HCT116 (cell line): ENCODE results near the gene PLA2G2F. TPM values are rescaled to one million over a fixed set of nuclear protein-coding genes. Genes with fewer than 3 reads are reported as not detected.

ENCODE experiments used
- ATAC-seq: fragments of 200-7000 bp; cut with Tn5 transposase; 2 replicates; pipeline ENCODE4 v1.9.1; 2020; ENCODE audit warnings: mild to moderate bottlenecking, moderate library complexity
- BruUV-seq: library from RNA; stranded (reverse); fragments of 400-500 nt; replicated peaks from 2 replicates; lab custom pipeline; 2021; lab: Mats Ljungman, UMichigan
- CTCF ChIA-PET: fragments of 300-600 bp; sonication (Branson Sonifier 250); formaldehyde crosslinking; loops from one replicate; lab custom pipeline; 2021; ENCODE audit warnings: antibody characterized with exemption; lab: Charles Lee
- POLR2A ChIA-PET: fragments of 300-600, 350-600 bp; sonication (Branson Sonifier 250); formaldehyde crosslinking; loops from one replicate; lab custom pipeline; 2021; ENCODE audit warnings: antibody characterized with exemption; lab: Charles Lee
- RAD21 ChIA-PET, 2 experiments: fragments of 300-600 bp; sonication (Branson Sonifier 250); formaldehyde crosslinking; loops; one replicate each; lab custom pipeline; 2023; ENCODE audit warnings: low total read pairs in 2 of 2; ENCODE audit not compliant: uncharacterized antibody in 2 of 2, unreplicated experiment in 2 of 2, low non-redundant PET in 1 of 2; lab: Charles Lee
- DNase-seq: peaks from one replicate; pipeline ENCODE4 v3.0.0-alpha.2; 2010; ENCODE audit warnings: low read depth, low spot score
- H2AFZ ChIP-seq: fragments of 200-600 bp; shearing (Covaris generic), sonication (generic); 2 replicates; pipeline ENCODE4 v1.6.1; 2017; ENCODE audit warnings: low read depth, mixed run types, mixed read lengths, antibody characterized with exemption, low read length; ENCODE audit not compliant: poor library complexity, severe bottlenecking
- H3K27ac ChIP-seq: 2 replicates; pipeline ENCODE4 v1.5.1; 2012; ENCODE audit warnings: low read depth, low read length
- H3K27me3 ChIP-seq: fragments of 200-600 bp; sonication (generic); 2 replicates; pipeline ENCODE4 v1.6.1; 2016; ENCODE audit warnings: mixed run types, low read length, mixed read lengths; ENCODE audit not compliant: insufficient read depth
- H3K36me3 ChIP-seq, 2 experiments: fragments of 200-500 bp in 1 of 2; fragments of 200-600 bp in 1 of 2; sonication (Bioruptor generic) in 1 of 2; sonication (generic) in 1 of 2; 2 replicates each; pipeline versions ENCODE4 v1.5.1 to v1.6.1; 2014 to 2016; ENCODE audit warnings: low read length in 2 of 2, inconsistent platforms in 1 of 2, mixed read lengths in 1 of 2, mixed run types in 1 of 2; ENCODE audit not compliant: insufficient read depth in 2 of 2, control insufficient read depth in 1 of 2
- H3K4me1 ChIP-seq, 2 experiments: fragments of 200-600 bp in 1 of 2; sonication (generic) in 1 of 2; 2 replicates each; pipeline versions ENCODE4 v1.5.1 to v1.6.1; 2012 to 2017; ENCODE audit warnings: low read length in 2 of 2, inconsistent platforms in 1 of 2, mild to moderate bottlenecking in 1 of 2, mixed read lengths in 1 of 2, mixed run types in 1 of 2, moderate library complexity in 1 of 2; ENCODE audit not compliant: insufficient read depth in 2 of 2, control insufficient read depth in 1 of 2
- H3K4me2 ChIP-seq: fragments of 200-600 bp; sonication (generic); 2 replicates; pipeline ENCODE4 v1.6.1; 2017; ENCODE audit warnings: mixed run types, low read length, mixed read lengths
- H3K4me3 ChIP-seq, 2 experiments: fragments of 200-600 bp in 1 of 2; sonication (generic) in 1 of 2; replicated peaks in 1 of 2; 2 replicates each; pipeline ENCODE4 v1.5.1; 2011 to 2016; ENCODE audit warnings: low read length in 2 of 2, control low read depth in 1 of 2, low read depth in 1 of 2, mild to moderate bottlenecking in 1 of 2, mixed read lengths in 1 of 2, mixed run types in 1 of 2
- H3K79me2 ChIP-seq: fragments of 200-600 bp; sonication (generic); 2 replicates; pipeline ENCODE4 v1.6.1; 2017; ENCODE audit warnings: mild to moderate bottlenecking, mixed run types, low read length, moderate library complexity, mixed read lengths; ENCODE audit not compliant: insufficient read depth
- H3K9ac ChIP-seq: fragments of 200-600 bp; sonication (generic); 2 replicates; pipeline ENCODE4 v1.6.1; 2016; ENCODE audit warnings: low read length, mixed read lengths
- H3K9me2 ChIP-seq: fragments of 200-600 bp; sonication (generic), shearing (Covaris generic); 2 replicates; pipeline ENCODE4 v1.6.1; 2017; ENCODE audit warnings: mixed run types, mild to moderate bottlenecking, moderate library complexity; ENCODE audit not compliant: insufficient read depth
- H3K9me3 ChIP-seq, 2 experiments: fragments of 200-500 bp in 1 of 2; fragments of 200-600 bp in 1 of 2; sonication (Bioruptor generic) in 1 of 2; sonication (generic) in 1 of 2; 2 replicates each; pipeline ENCODE4 v1.6.1; 2014 to 2017; ENCODE audit warnings: low read length in 2 of 2, mixed read lengths in 2 of 2, inconsistent platforms in 1 of 2, low read depth in 1 of 2, mild to moderate bottlenecking in 1 of 2, mixed run types in 1 of 2, moderate library complexity in 1 of 2; ENCODE audit not compliant: control insufficient read depth in 1 of 2, insufficient read depth in 1 of 2
- H4K20me1 ChIP-seq: fragments of 200-600 bp; sonication (generic), shearing (Covaris generic); 2 replicates; pipeline ENCODE4 v1.6.1; 2017; ENCODE audit warnings: mixed run types, mild to moderate bottlenecking, moderate library complexity; ENCODE audit not compliant: insufficient read depth
- CBX3 ChIP-seq: IDR thresholded peaks from 2 replicates; pipeline ENCODE4 v1.6.1; 2012; ENCODE audit warnings: low read depth
- CEBPB ChIP-seq: IDR thresholded peaks from 2 replicates; pipeline ENCODE4 v1.6.1; 2012; ENCODE audit warnings: low read depth
- CTCF ChIP-seq, 3 experiments: fragments of 200-600 bp in 1 of 3; sonication (generic) in 1 of 3; IDR thresholded peaks in 2 of 3; conservative IDR thresholded peaks in 1 of 3; 2 replicates each; pipeline ENCODE4 v1.5.1; 2012 to 2017; ENCODE audit warnings: low read depth in 2 of 3, low read length in 2 of 3, antibody characterized with exemption in 1 of 3, borderline replicate concordance in 1 of 3, control low read depth in 1 of 3, mild to moderate bottlenecking in 1 of 3, mixed read lengths in 1 of 3, mixed run types in 1 of 3, moderate library complexity in 1 of 3; ENCODE audit not compliant: insufficient read depth in 1 of 3
- EGR1 ChIP-seq: IDR thresholded peaks from 2 replicates; pipeline ENCODE4 v1.6.1; 2012; ENCODE audit warnings: low read depth
- ELF1 ChIP-seq: IDR thresholded peaks from 2 replicates; pipeline ENCODE4 v1.6.1; 2012; ENCODE audit warnings: low read depth, borderline replicate concordance
- EZH2phosphoT487 ChIP-seq: fragments of 200-600 bp; IDR thresholded peaks from 2 replicates; pipeline ENCODE4 v1.6.1; 2018; ENCODE audit warnings: antibody characterized with exemption, borderline replicate concordance
- FOSL1 ChIP-seq: IDR thresholded peaks from 2 replicates; pipeline ENCODE4 v1.6.1; 2012; ENCODE audit warnings: low read depth
- JUND ChIP-seq: IDR thresholded peaks from 2 replicates; pipeline ENCODE4 v1.6.1; 2012
- POLR2A ChIP-seq: IDR thresholded peaks from 2 replicates; pipeline ENCODE4 v1.7.0; 2011; ENCODE audit warnings: borderline replicate concordance; ENCODE audit not compliant: insufficient read depth, insufficient read length; ENCODE audit errors: extremely low read depth
- POLR2AphosphoS5 ChIP-seq: IDR thresholded peaks from 2 replicates; pipeline ENCODE4 v1.6.1; 2011; ENCODE audit warnings: mild to moderate bottlenecking, low read depth, low read length, moderate library complexity
- RAD21 ChIP-seq: IDR thresholded peaks from 2 replicates; pipeline ENCODE4 v1.6.1; 2012; ENCODE audit warnings: low read depth, mild to moderate bottlenecking
- SP1 ChIP-seq: IDR thresholded peaks from 2 replicates; pipeline ENCODE4 v1.6.1; 2012; ENCODE audit warnings: low read depth
- SRF ChIP-seq: IDR thresholded peaks from 2 replicates; pipeline ENCODE4 v1.6.1; 2012; ENCODE audit warnings: low read depth
- TCF7L2 ChIP-seq: IDR thresholded peaks from 2 replicates; pipeline ENCODE4 v1.7.0; 2011; ENCODE audit warnings: borderline replicate concordance, inconsistent platforms; ENCODE audit not compliant: insufficient read depth, insufficient read length; ENCODE audit errors: extremely low read depth
- ZFX ChIP-seq: fragments of 450-650 bp; IDR thresholded peaks from 2 replicates; pipeline ENCODE4 v1.6.1; 2017
- ZNF274 ChIP-seq: fragments of 200-500 bp; sonication (Bioruptor generic); IDR thresholded peaks from 2 replicates; pipeline ENCODE4 v1.6.1; 2014; ENCODE audit warnings: mild to moderate bottlenecking, low read depth, low read length, inconsistent platforms
- intact Hi-C: fragments of 100-400 bp; cut with micrococcal nuclease; formaldehyde crosslinking; loops from 2 replicates; pipeline ENCODE4 v1.10.0; 2022
- total RNA-seq: library from RNA; stranded (reverse); gene quantifications from one replicate; pipeline ENCODE4 v1.2.1, GENCODE V29; 2021; ENCODE audit not compliant: unreplicated experiment
- TF ChIP-seq, protein P1 (sequence below): IDR thresholded peaks from 2 replicates; pipeline ENCODE4 v1.6.1; 2012; ENCODE audit warnings: low read depth

The PLA2G2F gene
- total RNA-seq, 1 experiment from 2014 or later, result 0.12 TPM

- TF ChIP-seq CTCF (IDR thresholded peaks at IDR 0.05 in 2 of 3, conservative IDR thresholded peaks at IDR 0.05 in 1 of 3; ENCODE audit: borderline replicate concordance in 1 of 3, insufficient read depth in 1 of 3, low read depth in 2 of 3, low read length in 2 of 3), result no peak
- no peak for TF ChIP-seq EZH2phosphoT487
- no peak for TF ChIP-seq RAD21
- TF ChIP-seq CBX3, result no peak
- TF ChIP-seq TCF7L2, result no peak
Measured at GRCh38 chr1:20119347-20119746, 19.8 kb upstream of the PLA2G2F start, which contains the start of gene PLA2G2D (continued).

DNA sequence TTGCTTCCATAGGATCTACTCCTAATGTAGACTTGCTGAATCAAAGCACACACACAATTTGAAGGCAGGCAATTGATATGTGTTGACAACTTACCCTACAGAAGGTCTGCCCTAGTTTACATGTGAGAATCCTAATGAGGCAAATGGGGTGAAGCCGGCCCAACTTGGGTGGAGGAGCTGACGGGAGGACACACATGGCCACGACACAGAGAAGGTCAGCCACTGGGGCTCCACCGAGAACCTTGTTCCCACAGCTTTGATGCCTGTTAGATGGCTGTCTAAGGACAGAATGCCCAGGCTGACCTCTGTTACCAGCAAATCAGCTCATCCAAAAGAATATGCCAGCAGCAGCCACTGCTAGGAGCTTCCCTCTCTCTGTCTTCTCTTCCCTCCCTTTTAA, 18.3 kb upstream of the PLA2G2F start:
- H3K9ac ChIP-seq, result no peak overlapping the region
- intact Hi-C loops, result no loop called here
- ChIA-PET CTCF (no interaction called here), RAD21 (no interaction called here), POLR2A (no interaction called here)
- H3K4me2 ChIP-seq, result no peak overlapping the region
- H3K36me3 ChIP-seq, result no peaks in the 10 kb centered on the region
- peaks cover 9 to 15% of the 10 kb centered on the region in 2 experiments for H3K4me1 ChIP-seq
- no peak overlapping the region for H3K27ac ChIP-seq
- DNase-seq (no peak), ATAC-seq (no peak)
- no peaks in the 10 kb centered on the region for H3K9me3 ChIP-seq
- no peaks in the 10 kb centered on the region for H3K79me2 ChIP-seq
- no peaks in the 10 kb centered on the region for H3K27me3 ChIP-seq
- H3K4me3 ChIP-seq, result no peak overlapping the region
- no peak overlapping the region for H2AFZ ChIP-seq
- H4K20me1 ChIP-seq, result no peaks in the 10 kb centered on the region
- BruUV-seq, result no TSS peak
- no peaks in the 10 kb centered on the region for H3K9me2 ChIP-seq
- TF ChIP-seq RAD21, result no peak
- no peak for TF ChIP-seq EZH2phosphoT487
- TF ChIP-seq, protein P1, sequence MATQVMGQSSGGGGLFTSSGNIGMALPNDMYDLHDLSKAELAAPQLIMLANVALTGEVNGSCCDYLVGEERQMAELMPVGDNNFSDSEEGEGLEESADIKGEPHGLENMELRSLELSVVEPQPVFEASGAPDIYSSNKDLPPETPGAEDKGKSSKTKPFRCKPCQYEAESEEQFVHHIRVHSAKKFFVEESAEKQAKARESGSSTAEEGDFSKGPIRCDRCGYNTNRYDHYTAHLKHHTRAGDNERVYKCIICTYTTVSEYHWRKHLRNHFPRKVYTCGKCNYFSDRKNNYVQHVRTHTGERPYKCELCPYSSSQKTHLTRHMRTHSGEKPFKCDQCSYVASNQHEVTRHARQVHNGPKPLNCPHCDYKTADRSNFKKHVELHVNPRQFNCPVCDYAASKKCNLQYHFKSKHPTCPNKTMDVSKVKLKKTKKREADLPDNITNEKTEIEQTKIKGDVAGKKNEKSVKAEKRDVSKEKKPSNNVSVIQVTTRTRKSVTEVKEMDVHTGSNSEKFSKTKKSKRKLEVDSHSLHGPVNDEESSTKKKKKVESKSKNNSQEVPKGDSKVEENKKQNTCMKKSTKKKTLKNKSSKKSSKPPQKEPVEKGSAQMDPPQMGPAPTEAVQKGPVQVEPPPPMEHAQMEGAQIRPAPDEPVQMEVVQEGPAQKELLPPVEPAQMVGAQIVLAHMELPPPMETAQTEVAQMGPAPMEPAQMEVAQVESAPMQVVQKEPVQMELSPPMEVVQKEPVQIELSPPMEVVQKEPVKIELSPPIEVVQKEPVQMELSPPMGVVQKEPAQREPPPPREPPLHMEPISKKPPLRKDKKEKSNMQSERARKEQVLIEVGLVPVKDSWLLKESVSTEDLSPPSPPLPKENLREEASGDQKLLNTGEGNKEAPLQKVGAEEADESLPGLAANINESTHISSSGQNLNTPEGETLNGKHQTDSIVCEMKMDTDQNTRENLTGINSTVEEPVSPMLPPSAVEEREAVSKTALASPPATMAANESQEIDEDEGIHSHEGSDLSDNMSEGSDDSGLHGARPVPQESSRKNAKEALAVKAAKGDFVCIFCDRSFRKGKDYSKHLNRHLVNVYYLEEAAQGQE, result no peak
- no peak for TF ChIP-seq ZNF274
- no peak for TF ChIP-seq ELF1
- no peak for TF ChIP-seq FOSL1
- TF ChIP-seq CTCF (IDR thresholded peaks at IDR 0.05 in 2 of 3, conservative IDR thresholded peaks at IDR 0.05 in 1 of 3; ENCODE audit: borderline replicate concordance in 1 of 3, insufficient read depth in 1 of 3, low read depth in 2 of 3, low read length in 2 of 3), result no peak
- TF ChIP-seq SP1, result no peak
- TF ChIP-seq EGR1, result no peak
- TF ChIP-seq POLR2AphosphoS5, result no peak
- TF ChIP-seq ZFX, result no peak
- TF ChIP-seq TCF7L2, result no peak
- no peak for TF ChIP-seq POLR2A
- TF ChIP-seq CEBPB, result no peak
- TF ChIP-seq SRF, result no peak
- no peak for TF ChIP-seq JUND
